Astrocyte (in vitro differentiated cells and primary cell): ENCODE data around the gene KNDC1. TPM values are rescaled to one million over a fixed set of nuclear protein-coding genes. Genes with fewer than 3 reads are reported as not detected.

ENCODE experiments used
- DNase-seq: peaks from one replicate; pipeline ENCODE4 v3.0.0-alpha.2; 2010; ENCODE audit warnings: low read depth
- FAIRE-seq: peaks from 2 replicates; lab custom pipeline; 2011; peaks lifted over from hg19 to GRCh38; lab: Jason Lieb, UNC
- H2AFZ ChIP-seq: 2 replicates; pipeline ENCODE4 v1.6.0; 2012; ENCODE audit warnings: low read depth, low read length, inconsistent platforms
- H3K27ac ChIP-seq: 2 replicates; pipeline ENCODE4 v1.5.1; 2011; ENCODE audit warnings: low read depth, low read length, inconsistent platforms
- H3K27me3 ChIP-seq: 2 replicates; pipeline ENCODE4 v1.6.0; 2011; ENCODE audit warnings: low read length, inconsistent platforms; ENCODE audit not compliant: insufficient read depth
- H3K36me3 ChIP-seq: 2 replicates; pipeline ENCODE4 v1.5.1; 2011; ENCODE audit warnings: low read length, inconsistent platforms; ENCODE audit not compliant: insufficient read depth
- H3K4me1 ChIP-seq: 2 replicates; pipeline ENCODE4 v1.5.1; 2011; ENCODE audit warnings: low read length, inconsistent platforms; ENCODE audit not compliant: insufficient read depth
- H3K4me2 ChIP-seq: 2 replicates; pipeline ENCODE4 v1.6.0; 2012; ENCODE audit warnings: low read length, inconsistent platforms
- H3K4me3 ChIP-seq: 2 replicates; pipeline ENCODE4 v1.5.1; 2011; ENCODE audit warnings: low read depth, mild to moderate bottlenecking, low read length, inconsistent platforms; ENCODE audit not compliant: insufficient read depth
- H3K79me2 ChIP-seq: 2 replicates; pipeline ENCODE4 v1.6.0; 2012; ENCODE audit warnings: mild to moderate bottlenecking, low read length, inconsistent platforms; ENCODE audit not compliant: insufficient read depth
- H3K9ac ChIP-seq: 2 replicates; pipeline ENCODE4 v1.6.0; 2012; ENCODE audit warnings: mild to moderate bottlenecking, low read length, inconsistent platforms
- H3K9me3 ChIP-seq: 2 replicates; pipeline ENCODE4 v1.5.1; 2012; ENCODE audit warnings: low read depth, mild to moderate bottlenecking, low read length, inconsistent platforms; ENCODE audit not compliant: insufficient read depth
- H4K20me1 ChIP-seq: 2 replicates; pipeline ENCODE4 v1.6.0; 2012; ENCODE audit warnings: low read length, inconsistent platforms; ENCODE audit not compliant: insufficient read depth
- H3K27ac Mint-ChIP-seq: one replicate; pipeline ENCODE4 v1.8.0; 2021; ENCODE audit warnings: mild to moderate bottlenecking, mixed read lengths; ENCODE audit not compliant: unreplicated experiment
- H3K27me3 Mint-ChIP-seq: one replicate; pipeline ENCODE4 v1.8.0; 2021; ENCODE audit warnings: low read depth, mixed read lengths; ENCODE audit not compliant: unreplicated experiment
- H3K36me3 Mint-ChIP-seq: one replicate; pipeline ENCODE4 v1.8.0; 2021; ENCODE audit warnings: low read depth, mixed read lengths; ENCODE audit not compliant: unreplicated experiment
- H3K4me1 Mint-ChIP-seq: one replicate; pipeline ENCODE4 v1.8.0; 2021; ENCODE audit warnings: low read depth, mixed read lengths; ENCODE audit not compliant: unreplicated experiment
- H3K4me3 Mint-ChIP-seq: one replicate; pipeline ENCODE4 v1.8.0; 2021; ENCODE audit warnings: mild to moderate bottlenecking, moderate library complexity, mixed read lengths; ENCODE audit not compliant: unreplicated experiment
- H3K9me3 Mint-ChIP-seq: one replicate; pipeline ENCODE4 v1.8.0; 2021; ENCODE audit warnings: mild to moderate bottlenecking, mixed read lengths; ENCODE audit not compliant: unreplicated experiment
- CTCF ChIP-seq: IDR thresholded peaks from 2 replicates; pipeline ENCODE4 v1.5.1; 2011; ENCODE audit warnings: low read depth, mild to moderate bottlenecking, inconsistent platforms, low read length, moderate library complexity; ENCODE audit not compliant: insufficient read depth
- EZH2 ChIP-seq: IDR thresholded peaks from 2 replicates; pipeline ENCODE4 v1.6.1; 2012; ENCODE audit warnings: mild to moderate bottlenecking, low read length, inconsistent platforms; ENCODE audit not compliant: insufficient read depth
- total RNA-seq: library from RNA; stranded (reverse); gene quantifications from 2 replicates; pipeline ENCODE4 v1.2.1, GENCODE V29; 2021

KNDC1 gene
- total RNA-seq, 1 donor from 2014 or later = 2.6 TPM

DNA sequence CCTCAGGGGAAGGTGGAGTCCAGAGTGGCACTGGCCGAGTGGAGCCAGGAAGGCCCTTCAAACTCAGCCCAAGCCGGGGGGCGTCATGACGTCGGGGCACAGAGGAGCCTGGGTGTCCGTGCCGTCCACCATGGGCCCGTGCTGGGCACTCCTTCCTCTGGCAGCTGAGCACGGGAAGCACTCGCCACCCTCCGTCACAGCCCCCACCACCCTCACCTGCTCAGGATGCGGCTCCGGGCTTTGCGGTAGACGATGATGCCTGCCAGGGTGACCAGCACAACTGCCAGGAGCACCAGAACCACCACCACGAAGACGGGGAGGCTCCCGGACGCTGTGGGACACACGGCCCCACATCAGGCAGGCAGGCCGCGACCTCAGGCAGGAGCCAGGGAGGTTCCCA is 108.5 kb downstream of the KNDC1 start:
- Histone ChIP-seq H3K36me3 (no peaks in the 10 kb centered on the region), H3K79me2 (no peaks in the 10 kb centered on the region), H3K27me3 (no peaks in the 10 kb centered on the region), H3K9ac (no peak overlapping the region), H3K27ac (no peak overlapping the region), H2AFZ (no peak overlapping the region), H3K4me3 (no peak overlapping the region), H3K9me3 (no peaks in the 10 kb centered on the region), H4K20me1 (no peaks in the 10 kb centered on the region), H3K4me1 (no peaks in the 10 kb centered on the region), H3K4me2 (no peak overlapping the region)
- Mint-ChIP-seq H3K27me3 (peaks cover 11% of the 10 kb centered on the region), H3K4me3 (no peak overlapping the region), H3K4me1 (no peaks in the 10 kb centered on the region), H3K36me3 (no peaks in the 10 kb centered on the region), H3K27ac (no peak overlapping the region), H3K9me3 (no peaks in the 10 kb centered on the region)
- DNase-seq (no peak), FAIRE-seq (no peak)
- TF ChIP-seq EZH2 (no peak), CTCF (no peak)

- H3K9me3 ChIP-seq = no peaks in the 10 kb centered on the region
- H3K4me2 ChIP-seq = no peak overlapping the region
- no peaks in the 10 kb centered on the region for H4K20me1 ChIP-seq
- no peaks in the 10 kb centered on the region for H3K36me3 ChIP-seq
- H3K4me1 Mint-ChIP-seq = no peaks in the 10 kb centered on the region
- no peak for DNase-seq
- no peak overlapping the region for H3K27ac ChIP-seq
- TF ChIP-seq EZH2 (no peak), CTCF (no peak)
- no peaks in the 10 kb centered on the region for H3K27me3 ChIP-seq
- H3K9me3 Mint-ChIP-seq = no peaks in the 10 kb centered on the region
- FAIRE-seq = no peak
- no peak overlapping the region for H3K4me3 Mint-ChIP-seq
- no peaks in the 10 kb centered on the region for H3K4me1 ChIP-seq
- H3K36me3 Mint-ChIP-seq = no peaks in the 10 kb centered on the region
- no peak overlapping the region for H2AFZ ChIP-seq
- no peak overlapping the region for H3K27ac Mint-ChIP-seq
- H3K9ac ChIP-seq = no peak overlapping the region
- H3K79me2 ChIP-seq = no peaks in the 10 kb centered on the region
- no peak overlapping the region for H3K4me3 ChIP-seq
- peaks cover 10% of the 10 kb centered on the region for H3K27me3 Mint-ChIP-seq
Observed at GRCh38 chr10:133269367-133269766, 109.3 kb downstream of the KNDC1 start.

DNA sequence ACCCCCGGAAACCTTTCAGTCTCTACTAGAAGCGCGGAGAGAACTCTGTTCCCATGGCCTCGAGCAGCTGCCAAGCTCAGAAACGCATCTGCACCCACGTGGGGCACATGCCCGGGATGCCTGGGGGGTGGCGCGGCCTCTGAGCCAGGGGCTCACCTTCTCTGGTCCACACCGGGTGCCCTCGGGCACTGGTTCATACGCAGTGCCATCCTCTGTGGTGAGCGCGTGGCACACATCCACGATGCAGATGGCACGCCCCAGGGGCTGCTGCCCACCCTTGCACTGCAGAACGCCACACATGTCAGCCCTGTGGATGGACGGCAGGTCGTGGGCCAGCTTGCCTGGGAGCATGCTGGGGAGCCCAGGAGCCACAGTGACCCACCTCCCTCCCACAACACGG is 110.2 kb downstream of the KNDC1 start:
- H3K4me1 ChIP-seq = peaks cover 6% of the 10 kb centered on the region
- no peaks in the 10 kb centered on the region for H3K4me1 Mint-ChIP-seq
- peaks cover 10% of the 10 kb centered on the region for H3K27me3 Mint-ChIP-seq
- H3K9me3 Mint-ChIP-seq = no peaks in the 10 kb centered on the region
- H3K4me2 ChIP-seq = no peak overlapping the region
- no peaks in the 10 kb centered on the region for H3K36me3 Mint-ChIP-seq
- no peaks in the 10 kb centered on the region for H3K9me3 ChIP-seq
- no peaks in the 10 kb centered on the region for H3K79me2 ChIP-seq
- no peak for FAIRE-seq
- no peak overlapping the region for H3K27ac ChIP-seq
- DNase-seq = no peak
- H3K9ac ChIP-seq = no peak overlapping the region
- no peak overlapping the region for H3K27ac Mint-ChIP-seq
- no peaks in the 10 kb centered on the region for H4K20me1 ChIP-seq
- H2AFZ ChIP-seq = no peak overlapping the region
- TF ChIP-seq EZH2 (no peak), CTCF (no peak)
- H3K27me3 ChIP-seq = no peaks in the 10 kb centered on the region
- no peaks in the 10 kb centered on the region for H3K36me3 ChIP-seq
- H3K4me3 Mint-ChIP-seq = no peak overlapping the region
- no peak overlapping the region for H3K4me3 ChIP-seq
